ENCODE data around the gene HSBP1L1. TPM values are rescaled to one million over a fixed set of nuclear protein-coding genes. Genes with fewer than 3 reads are reported as not detected.

Gene HSBP1L1
- total RNA-seq, 1 experiment from 2014 or later, result not detected

- H3K4me1 Mint-ChIP-seq, result peaks cover 2 to 8% of the 10 kb centered on the region in 2 experiments; a peak in 3 of 4 replicates
- WGBS (ENCODE audit: extremely low coverage, insufficient read length, low lambda C conversion rate), result no CpG with 5 or more reads among the region's 25 CpGs
- Histone ChIP-seq H3K27me3 (ENCODE audit: insufficient read depth, low read length) (no peaks in the 10 kb centered on the region), H3K79me1 (ENCODE audit: insufficient read depth, low read depth, low read length, poor library complexity, severe bottlenecking) (no peaks in the 10 kb centered on the region), H2BK12ac (ENCODE audit: insufficient read length, low read depth, low read length) (no peak overlapping the region), H3K9me3 (ENCODE audit: control insufficient read depth, low read depth, low read length) (no peaks in the 10 kb centered on the region), H3K4me2 (ENCODE audit: insufficient read depth, insufficient read length, low read length) (no peak overlapping the region), H4K20me1 (ENCODE audit: control insufficient read depth, insufficient read depth, insufficient read length) (peaks cover 3% of the 10 kb centered on the region), H3K23ac (ENCODE audit: insufficient read length, low read depth, low read length) (no peak overlapping the region), H2AK5ac (ENCODE audit: insufficient read length, low read length) (no peak overlapping the region), H3K27ac (ENCODE audit: insufficient read length, low read depth, low read length) (no peak overlapping the region), H4K8ac (replicated peaks; ENCODE audit: insufficient read length, low read depth, low read length) (no peak overlapping the region), H3K14ac (ENCODE audit: insufficient read depth, low read length) (no peak overlapping the region), H2BK20ac (ENCODE audit: low read depth, low read length, poor library complexity, severe bottlenecking) (no peak overlapping the region), H3K56ac (ENCODE audit: insufficient read length, low read depth, low read length) (no peak overlapping the region), H3K23me2 (ENCODE audit: insufficient read length, low read depth, low read length, poor library complexity, severe bottlenecking) (no peaks in the 10 kb centered on the region), H3K4ac (ENCODE audit: low read depth, low read length) (no peak overlapping the region), H2BK15ac (ENCODE audit: low read depth, low read length) (no peak overlapping the region), H4K91ac (ENCODE audit: insufficient read length, low read depth, low read length) (no peak overlapping the region), H3K79me2 (ENCODE audit: insufficient read depth, low read length) (no peaks in the 10 kb centered on the region), H3K4me1 (ENCODE audit: insufficient read depth, low read length) (no peaks in the 10 kb centered on the region), H2BK120ac (ENCODE audit: low read depth, low read length, poor library complexity, severe bottlenecking) (no peak overlapping the region), H4K5ac (ENCODE audit: insufficient read length, low read depth, low read length) (no peak overlapping the region), H3K18ac (ENCODE audit: insufficient read length, low read depth, low read length) (no peak overlapping the region), H3K9ac (ENCODE audit: extremely low read depth, insufficient read length, low read length) (no peak overlapping the region), H3T11ph (ENCODE audit: low read length) (no peak overlapping the region), H2BK5ac (ENCODE audit: insufficient read length, low read length) (no peak overlapping the region), H2AFZ (ENCODE audit: low read length) (no peak overlapping the region)
- H3K9me3 Mint-ChIP-seq, result peaks cover 6 to 12% of the 10 kb centered on the region in 2 experiments; a peak in 4 of 5 replicates
- peaks cover 0 to 37% (median 21%) of the 10 kb centered on the region in 3 experiments; a peak in 5 of 7 replicates for H3K36me3 Mint-ChIP-seq (ENCODE audit: insufficient read depth in 1 of 3, low read depth in 3 of 3)
- H3K27me3 Mint-ChIP-seq (ENCODE audit: low read depth), result peaks cover 5% of the 10 kb centered on the region; the same call in 1 of the 2 replicates
- no peak overlapping the region; a peak in 1 of 5 replicates for H3K4me3 Mint-ChIP-seq
- peak; percentile 10 for DNase-seq
- H3K27ac Mint-ChIP-seq, result no peak overlapping the region; a peak in 1 of 7 replicates
- TF ChIP-seq CTCF (conservative IDR thresholded peaks at IDR 0.05), result no peak
These were observed 27.2 kb upstream of the HSBP1L1 start for GRCh38 chr18:79937103-79937860.
